Mesendoderm (in vitro differentiated cells): ENCODE measurements around the gene IRX6.

Experiments used
- DNase-seq: peaks from one replicate; pipeline ENCODE4 v3.0.0; 2013
- H2AK5ac ChIP-seq: 2 replicates; pipeline ENCODE4 v1.6.1; 2013; ENCODE audit warnings: low read length, inconsistent platforms
- H2BK120ac ChIP-seq: 2 replicates; pipeline ENCODE4 v1.6.1; 2013; ENCODE audit warnings: low read depth, mild to moderate bottlenecking, low read length, moderate library complexity, mixed read lengths
- H2BK15ac ChIP-seq: replicated peaks from 2 replicates; pipeline ENCODE4 v1.6.1; 2013; ENCODE audit warnings: low read depth, mild to moderate bottlenecking, moderate library complexity
- H2BK5ac ChIP-seq: 2 replicates; pipeline ENCODE4 v1.6.1; 2013; ENCODE audit warnings: low read length, inconsistent platforms
- H3K18ac ChIP-seq: 2 replicates; pipeline ENCODE4 v1.6.1; 2013; ENCODE audit warnings: mild to moderate bottlenecking, low read length, mixed read lengths
- H3K23ac ChIP-seq: one replicate; pipeline ENCODE4 v1.6.1; 2013; ENCODE audit warnings: low read length
- H3K27ac ChIP-seq: 2 replicates; pipeline ENCODE4 v1.5.1; 2013; ENCODE audit warnings: low read depth, mild to moderate bottlenecking, inconsistent platforms, low read length, moderate library complexity
- H3K27me3 ChIP-seq: 2 replicates; pipeline ENCODE4 v1.6.1; 2013; ENCODE audit warnings: low read length, control low read depth, mild to moderate bottlenecking, inconsistent platforms; ENCODE audit not compliant: insufficient read depth, poor library complexity
- H3K36me3 ChIP-seq: 2 replicates; pipeline ENCODE4 v1.6.1; 2013; ENCODE audit warnings: low read length, inconsistent platforms; ENCODE audit not compliant: control insufficient read depth, insufficient read depth
- H3K4ac ChIP-seq: one replicate; pipeline ENCODE4 v1.6.1; 2013; ENCODE audit warnings: low read depth, mild to moderate bottlenecking, low read length, moderate library complexity
- H3K4me1 ChIP-seq: 2 replicates; pipeline ENCODE4 v1.6.1; 2013; ENCODE audit warnings: low read depth, low read length, inconsistent platforms; ENCODE audit not compliant: control insufficient read depth
- H3K4me2 ChIP-seq: 2 replicates; pipeline ENCODE4 v1.6.1; 2013; ENCODE audit warnings: low read length
- H3K4me3 ChIP-seq: 2 replicates; pipeline ENCODE4 v1.5.1; 2013; ENCODE audit warnings: mild to moderate bottlenecking, low read length
- H3K56ac ChIP-seq: one replicate; pipeline ENCODE4 v1.6.1; 2013; ENCODE audit warnings: low read length
- H3K79me1 ChIP-seq: 2 replicates; pipeline ENCODE4 v1.6.1; 2013; ENCODE audit warnings: low read length, inconsistent platforms
- H3K79me2 ChIP-seq: 2 replicates; pipeline ENCODE4 v1.6.1; 2013; ENCODE audit warnings: mild to moderate bottlenecking, low read length; ENCODE audit not compliant: control insufficient read depth, insufficient read depth
- H3K9ac ChIP-seq: 2 replicates; pipeline ENCODE4 v1.6.1; 2013; ENCODE audit warnings: low read length, inconsistent platforms
- H4K5ac ChIP-seq: one replicate; pipeline ENCODE4 v1.6.1; 2013; ENCODE audit warnings: low read length
- H4K8ac ChIP-seq: one replicate; pipeline ENCODE4 v1.6.1; 2013; ENCODE audit warnings: low read depth, mild to moderate bottlenecking, control low read depth, low read length, moderate library complexity
- WGBS: extraction: QIAGEN DNeasy Blood & Tissue Kit; methylation state at CpG from one replicate; pipeline ENCODE4 v1.1.7; 2013; ENCODE audit warnings: low lambda C conversion rate, missing lambda C conversion rate; ENCODE audit not compliant: insufficient coverage; ENCODE audit errors: extremely low coverage; 5-methylcytosine and 5-hydroxymethylcytosine counted together

The IRX6 gene

DNA sequence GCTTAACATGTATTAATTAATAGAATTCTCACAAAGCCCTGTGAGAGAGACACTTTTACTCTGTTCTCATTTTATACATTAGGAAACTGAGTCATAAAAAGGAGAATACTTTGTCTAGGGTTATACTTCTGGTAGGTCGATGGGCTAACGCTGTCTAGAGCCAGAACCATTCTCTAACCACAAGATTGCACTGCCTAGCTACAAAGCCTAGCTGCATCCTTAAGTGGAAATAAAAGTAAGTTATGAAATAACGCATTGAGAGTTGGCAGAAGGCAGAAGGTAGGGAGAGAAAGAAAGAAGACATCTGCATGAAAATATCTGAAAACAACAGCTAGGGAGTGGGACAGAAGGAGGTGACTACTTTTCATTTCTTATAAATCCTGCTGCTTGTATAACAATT, 33.2 kb downstream of the IRX6 start:
- Histone ChIP-seq H3K4me3 (no peak overlapping the region), H3K27ac (no peak overlapping the region), H2BK120ac (no peak overlapping the region), H3K23ac (no peak overlapping the region), H3K79me2 (no peaks in the 10 kb centered on the region), H2BK5ac (no peak overlapping the region), H3K9ac (no peak overlapping the region), H3K56ac (no peak overlapping the region), H4K5ac (no peak overlapping the region), H2BK15ac (no peak overlapping the region), H3K79me1 (no peaks in the 10 kb centered on the region), H4K8ac (no peak overlapping the region), H3K4me1 (no peaks in the 10 kb centered on the region), H3K4me2 (no peak overlapping the region), H3K4ac (no peak overlapping the region), H3K18ac (no peak overlapping the region), H3K27me3 (no peaks in the 10 kb centered on the region), H2AK5ac (no peak overlapping the region), H3K36me3 (no peaks in the 10 kb centered on the region)
- no peak for DNase-seq
- no CpG with 5 or more reads among the region's 3 CpGs for WGBS

DNA sequence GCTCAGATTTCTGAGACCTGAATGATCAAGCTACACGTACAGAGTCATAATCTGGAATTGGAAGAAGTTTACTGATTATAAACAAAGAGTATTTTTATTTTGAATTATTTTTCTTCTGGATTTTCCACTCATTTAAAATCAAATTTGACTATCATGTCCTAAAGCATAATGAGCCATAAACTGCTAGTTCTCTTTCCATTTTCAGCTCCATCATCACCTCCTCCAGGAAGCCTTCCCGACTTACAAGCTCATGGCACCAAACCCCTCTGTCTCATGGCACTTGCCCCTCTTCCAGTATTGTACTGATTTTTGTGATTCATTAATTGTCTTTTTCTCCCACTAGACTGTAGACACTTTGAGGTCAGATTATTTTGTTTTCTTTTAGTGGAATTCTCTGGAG, 35.9 kb downstream of the IRX6 start:
- no peak overlapping the region for H4K5ac ChIP-seq
- no peak overlapping the region for H2AK5ac ChIP-seq
- no peak overlapping the region for H3K4me3 ChIP-seq
- H3K4me1 ChIP-seq: no peaks in the 10 kb centered on the region
- no peak overlapping the region for H3K23ac ChIP-seq
- no peak overlapping the region for H2BK15ac ChIP-seq
- H3K4me2 ChIP-seq: no peak overlapping the region
- H3K36me3 ChIP-seq: no peaks in the 10 kb centered on the region
- H2BK120ac ChIP-seq: no peak overlapping the region
- no peaks in the 10 kb centered on the region for H3K27me3 ChIP-seq
- H3K9ac ChIP-seq: no peak overlapping the region
- H3K18ac ChIP-seq: no peak overlapping the region
- no peak overlapping the region for H3K27ac ChIP-seq
- no peak overlapping the region for H4K8ac ChIP-seq
- no peak overlapping the region for H3K4ac ChIP-seq
- no peak for DNase-seq
- H2BK5ac ChIP-seq: no peak overlapping the region
- no peak overlapping the region for H3K56ac ChIP-seq
- WGBS: no CpG with 5 or more reads among the region's 2 CpGs
- H3K79me2 ChIP-seq: no peaks in the 10 kb centered on the region
- no peaks in the 10 kb centered on the region for H3K79me1 ChIP-seq

DNA sequence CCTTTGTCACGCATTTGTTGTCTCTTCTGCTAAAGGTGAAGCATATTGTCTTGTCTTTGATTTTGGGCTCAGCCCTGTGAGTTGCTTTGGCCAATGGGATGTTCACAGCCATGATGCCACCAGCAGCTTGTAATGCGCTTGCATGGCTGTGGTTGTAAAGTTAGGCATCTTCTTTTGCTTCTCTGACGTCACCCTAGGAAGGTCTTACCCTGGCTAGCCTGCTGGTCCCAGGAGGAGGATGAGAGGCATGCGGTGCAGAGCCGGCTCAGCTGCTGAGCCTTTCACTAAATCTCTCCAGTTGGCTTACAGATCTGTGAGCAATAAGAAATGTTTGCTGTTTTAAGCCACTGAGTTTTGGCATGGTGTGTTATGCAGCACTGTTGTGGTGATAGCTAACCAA, 40.8 kb downstream of the IRX6 start:
- no peak overlapping the region for H3K56ac ChIP-seq
- H3K23ac ChIP-seq: no peak overlapping the region

DNA sequence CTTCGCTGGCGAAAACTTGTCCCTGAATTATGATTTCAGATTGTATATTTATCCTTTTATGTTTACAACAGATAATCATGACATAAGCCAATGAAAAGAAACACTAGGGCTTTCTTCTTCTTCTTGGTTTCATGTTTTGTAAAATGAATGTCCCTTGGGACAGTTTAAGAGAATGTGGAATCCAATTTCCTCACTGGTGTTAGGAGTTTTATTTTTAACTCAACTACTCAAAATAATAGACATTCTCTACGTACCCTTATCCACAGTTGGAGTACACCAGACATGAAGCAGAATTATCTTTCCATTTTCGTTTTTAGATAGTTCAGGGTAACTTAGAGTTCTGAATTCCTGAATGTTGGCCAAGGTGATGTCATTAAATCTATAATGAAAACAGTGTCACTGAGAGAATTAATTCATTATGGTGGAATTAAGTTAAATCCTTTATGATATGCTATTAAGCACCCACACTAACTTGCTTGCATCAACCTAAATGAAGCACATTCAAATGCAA, 43.4 kb downstream of the IRX6 start:
- H4K8ac ChIP-seq: no peak overlapping the region
- no peak for DNase-seq
- no peak overlapping the region for H3K56ac ChIP-seq
- no peak overlapping the region for H3K4ac ChIP-seq
- no peak overlapping the region for H2BK15ac ChIP-seq
- no peaks in the 10 kb centered on the region for H3K79me1 ChIP-seq
- H2AK5ac ChIP-seq: no peak overlapping the region
- no peak overlapping the region for H2BK5ac ChIP-seq
- H3K4me2 ChIP-seq: no peak overlapping the region
- H2BK120ac ChIP-seq: no peak overlapping the region
- WGBS: no CpG with 5 or more reads among the region's 4 CpGs
- H3K4me3 ChIP-seq: no peak overlapping the region
- H3K9ac ChIP-seq: no peak overlapping the region
- H3K23ac ChIP-seq: no peak overlapping the region
- H3K4me1 ChIP-seq: peaks cover 2% of the 10 kb centered on the region
- H3K27ac ChIP-seq: no peak overlapping the region
- no peaks in the 10 kb centered on the region for H3K36me3 ChIP-seq
- no peak overlapping the region for H4K5ac ChIP-seq
- no peak overlapping the region for H3K18ac ChIP-seq
- H3K27me3 ChIP-seq: peaks cover 4% of the 10 kb centered on the region
- no peaks in the 10 kb centered on the region for H3K79me2 ChIP-seq

More for the DNA sequence above, 40.8 kb downstream of the IRX6 start:
- H4K8ac ChIP-seq: no peak overlapping the region
- no peak overlapping the region for H3K4me2 ChIP-seq
- WGBS: no CpG with 5 or more reads among the region's 5 CpGs
- H3K27me3 ChIP-seq: no peaks in the 10 kb centered on the region
- H3K9ac ChIP-seq: no peak overlapping the region
- DNase-seq: no peak
- H3K27ac ChIP-seq: no peak overlapping the region
- no peak overlapping the region for H2BK15ac ChIP-seq
- H3K79me1 ChIP-seq: no peaks in the 10 kb centered on the region
- H2BK5ac ChIP-seq: no peak overlapping the region
- no peak overlapping the region for H3K4ac ChIP-seq
- no peaks in the 10 kb centered on the region for H3K36me3 ChIP-seq
- no peak overlapping the region for H4K5ac ChIP-seq
- H2AK5ac ChIP-seq: no peak overlapping the region
- H3K79me2 ChIP-seq: no peaks in the 10 kb centered on the region
- no peak overlapping the region for H2BK120ac ChIP-seq
- no peak overlapping the region for H3K4me3 ChIP-seq
- peaks cover 2% of the 10 kb centered on the region for H3K4me1 ChIP-seq
- no peak overlapping the region for H3K18ac ChIP-seq

DNA sequence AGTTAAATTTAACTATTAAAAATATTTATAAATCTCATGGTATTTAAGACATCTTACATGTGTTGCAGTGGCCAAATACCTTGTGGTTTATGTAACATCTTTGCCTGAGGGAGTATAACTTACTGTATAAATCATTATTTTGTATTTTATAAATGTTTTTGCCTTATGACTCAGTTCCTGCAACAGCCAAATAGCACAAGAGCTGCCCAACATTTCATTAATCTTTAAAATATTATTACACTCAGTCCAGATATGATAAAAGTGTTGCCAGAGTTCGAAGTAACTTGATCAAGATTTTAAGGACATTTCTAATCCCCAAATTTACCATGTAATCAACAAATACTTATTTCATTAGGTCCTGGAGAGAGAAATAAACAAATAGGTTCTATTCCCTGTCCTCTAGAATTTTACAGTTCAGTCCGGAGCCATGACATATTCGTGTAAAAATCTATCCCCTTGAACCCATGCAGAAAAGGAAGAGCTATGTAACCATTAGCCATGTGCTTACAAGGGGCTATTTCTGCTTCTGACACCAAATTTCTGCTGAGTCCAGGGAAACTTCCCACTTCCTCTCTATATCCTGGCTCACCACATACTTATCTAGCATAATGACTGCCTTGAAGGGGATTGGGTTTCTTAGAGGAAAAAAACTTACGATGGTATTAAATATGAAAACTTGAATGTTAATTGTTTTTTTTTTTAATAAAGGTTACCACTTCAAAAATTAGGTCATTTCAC, 44.0 kb downstream of the IRX6 start:
- H3K27me3 ChIP-seq: peaks cover 4% of the 10 kb centered on the region
- H4K5ac ChIP-seq: no peak overlapping the region
- peaks cover 2% of the 10 kb centered on the region for H3K4me1 ChIP-seq
- no peak overlapping the region for H4K8ac ChIP-seq
- H3K4me2 ChIP-seq: no peak overlapping the region
- no peak overlapping the region for H3K9ac ChIP-seq
- H2AK5ac ChIP-seq: no peak overlapping the region
- no peak overlapping the region for H3K4me3 ChIP-seq
- no CpG with 5 or more reads among the region's 4 CpGs for WGBS
- no peaks in the 10 kb centered on the region for H3K36me3 ChIP-seq
- no peak overlapping the region for H3K4ac ChIP-seq
- no peak overlapping the region for H2BK120ac ChIP-seq
- no peak overlapping the region for H3K23ac ChIP-seq
- H2BK5ac ChIP-seq: no peak overlapping the region
- no peaks in the 10 kb centered on the region for H3K79me2 ChIP-seq
- no peak for DNase-seq
- H3K56ac ChIP-seq: no peak overlapping the region
- H2BK15ac ChIP-seq: no peak overlapping the region
- no peaks in the 10 kb centered on the region for H3K79me1 ChIP-seq
- no peak overlapping the region for H3K27ac ChIP-seq
- no peak overlapping the region for H3K18ac ChIP-seq

DNA sequence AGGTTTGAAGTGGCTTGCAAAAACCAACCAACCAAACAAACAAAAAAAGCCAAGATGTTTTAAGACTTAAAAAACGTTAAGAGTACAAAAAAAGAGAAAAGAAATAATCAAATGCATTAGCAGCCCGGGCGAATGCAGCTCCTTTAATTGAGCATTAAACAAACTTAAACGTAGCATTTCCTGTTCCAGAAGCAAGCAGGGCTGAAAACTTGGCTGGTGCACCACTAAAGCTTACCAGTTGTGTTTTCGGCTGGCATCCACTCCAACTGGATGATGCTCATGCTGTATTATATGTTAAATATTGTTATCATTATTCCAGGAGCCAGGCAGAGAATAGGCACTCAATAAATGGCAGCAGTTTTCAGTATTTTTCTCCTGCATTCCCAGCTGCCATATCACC, 45.1 kb downstream of the IRX6 start:
- Histone ChIP-seq H3K23ac (no peak overlapping the region), H3K18ac (no peak overlapping the region), H3K9ac (no peak overlapping the region), H3K56ac (no peak overlapping the region), H2BK5ac (no peak overlapping the region), H2BK120ac (no peak overlapping the region), H3K79me2 (no peaks in the 10 kb centered on the region), H3K79me1 (no peaks in the 10 kb centered on the region), H3K27ac (no peak overlapping the region), H2BK15ac (no peak overlapping the region), H2AK5ac (no peak overlapping the region), H4K5ac (no peak overlapping the region), H3K27me3 (peaks cover 4% of the 10 kb centered on the region), H3K4me3 (no peak overlapping the region), H3K4ac (no peak overlapping the region), H4K8ac (no peak overlapping the region), H3K4me2 (no peak overlapping the region), H3K4me1 (peaks cover 2% of the 10 kb centered on the region), H3K36me3 (no peaks in the 10 kb centered on the region)
- no peak for DNase-seq
- WGBS: no CpG with 5 or more reads among the region's 5 CpGs
